ENCODE results near the gene SLC6A9. TPM values are rescaled to one million over a fixed set of nuclear protein-coding genes. Genes with fewer than 3 reads are reported as not detected.

Gene SLC6A9
- total RNA-seq, 1 experiment from 2014 or later = 12.8 TPM

DNA sequence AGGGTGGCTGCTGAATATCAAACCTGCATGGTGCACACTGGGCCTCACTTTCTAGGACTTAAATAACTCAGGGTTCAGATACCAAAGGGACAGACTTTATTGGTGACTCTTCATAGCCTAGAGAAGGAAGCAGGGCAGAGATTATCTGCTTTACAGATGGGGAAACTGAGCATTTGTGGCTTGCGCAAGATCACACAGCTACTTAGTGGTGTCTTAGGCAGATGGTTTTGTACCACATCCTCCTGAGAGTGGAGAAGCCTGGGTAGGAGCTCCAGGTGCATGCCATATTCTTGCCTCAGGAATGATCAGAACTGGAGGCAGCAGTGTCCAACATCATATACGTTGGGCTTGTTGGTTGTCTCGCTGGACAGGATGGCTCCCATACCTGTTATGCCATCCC, 68.3 kb downstream of the SLC6A9 start (continued):
- TF ChIP-seq REST (IDR thresholded peaks at IDR 0.05; ENCODE audit: low read depth) (no peak), ZFX (IDR thresholded peaks at IDR 0.05) (no peak), SP1 (IDR thresholded peaks at IDR 0.05; ENCODE audit: low read depth) (no peak)

DNA sequence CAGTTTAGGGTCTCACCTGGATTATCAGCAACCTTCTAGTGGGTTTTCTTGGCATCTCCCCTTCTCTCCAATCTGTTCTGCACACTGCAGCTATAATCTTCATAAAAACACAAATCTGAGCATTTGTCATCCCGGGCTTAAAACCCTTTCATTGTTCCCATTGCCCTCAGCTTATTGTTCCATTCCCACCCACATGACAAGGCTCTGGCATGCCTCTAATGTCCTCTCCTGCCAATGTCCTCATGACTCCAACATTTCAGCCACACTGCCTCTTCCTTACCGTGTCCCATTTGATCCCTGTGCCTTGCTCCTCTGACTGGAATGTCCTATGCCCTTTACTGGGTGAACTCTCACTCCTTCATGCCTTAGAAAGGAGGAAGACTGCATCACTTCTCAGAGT, 68.9 kb downstream of the SLC6A9 start:
- TF ChIP-seq MAX (IDR thresholded peaks at IDR 0.05) (no peak), ZNF274 (IDR thresholded peaks at IDR 0.05; ENCODE audit: low read depth, low read length) (no peak)
- TF ChIP-seq, protein P1, sequence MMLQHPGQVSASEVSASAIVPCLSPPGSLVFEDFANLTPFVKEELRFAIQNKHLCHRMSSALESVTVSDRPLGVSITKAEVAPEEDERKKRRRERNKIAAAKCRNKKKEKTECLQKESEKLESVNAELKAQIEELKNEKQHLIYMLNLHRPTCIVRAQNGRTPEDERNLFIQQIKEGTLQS (IDR thresholded peaks at IDR 0.05) = no peak
- Histone ChIP-seq H3K4me2 (ENCODE audit: low read length) (no peak overlapping the region), H3K4me1 (ENCODE audit: control insufficient read depth in 1 of 2, insufficient read depth in 2 of 2, low read length in 2 of 2) (no peaks in the 10 kb centered on the region), H3K9ac (ENCODE audit: low read length) (no peak overlapping the region), H3K27me3 (ENCODE audit: insufficient read depth, low read length) (no peaks in the 10 kb centered on the region), H3K36me3 (ENCODE audit: control insufficient read depth in 1 of 2, insufficient read depth in 2 of 2, low read length in 2 of 2) (peaks cover 0 to 4% of the 10 kb centered on the region in 2 experiments; a peak in 2 of 4 replicates), H3K79me2 (ENCODE audit: insufficient read depth, low read length) (no peaks in the 10 kb centered on the region), H3K4me3 (replicated peaks in 1 of 2; ENCODE audit: low read depth in 1 of 2, low read length in 2 of 2) (no peak overlapping the region), H3K9me2 (ENCODE audit: insufficient read depth) (no peaks in the 10 kb centered on the region), H4K20me1 (ENCODE audit: insufficient read depth) (no peaks in the 10 kb centered on the region), H3K9me3 (ENCODE audit: control insufficient read depth in 1 of 2, insufficient read depth in 1 of 2, low read depth in 1 of 2, low read length in 2 of 2) (no peaks in the 10 kb centered on the region), H2AFZ (ENCODE audit: low read depth, low read length, poor library complexity, severe bottlenecking) (no peak overlapping the region), H3K27ac (ENCODE audit: low read depth, low read length) (no peak overlapping the region)
- BruUV-seq (replicated peaks) = no TSS peak
- intact Hi-C loops (cut with micrococcal nuclease) = no loop called here
- DNase-seq (ENCODE audit: low read depth, low spot score) (no peak), ATAC-seq (no peak)
- ChIA-PET CTCF (no interaction called here), POLR2A (no interaction called here), RAD21 (ENCODE audit: low non-redundant PET in 1 of 2, low total read pairs in 2 of 2, uncharacterized antibody in 2 of 2, unreplicated experiment in 2 of 2) (no interaction called here)

Measured in HCT116 (cell line).